ENCODE data around the gene SLC22A16.

The SLC22A16 gene

DNA sequence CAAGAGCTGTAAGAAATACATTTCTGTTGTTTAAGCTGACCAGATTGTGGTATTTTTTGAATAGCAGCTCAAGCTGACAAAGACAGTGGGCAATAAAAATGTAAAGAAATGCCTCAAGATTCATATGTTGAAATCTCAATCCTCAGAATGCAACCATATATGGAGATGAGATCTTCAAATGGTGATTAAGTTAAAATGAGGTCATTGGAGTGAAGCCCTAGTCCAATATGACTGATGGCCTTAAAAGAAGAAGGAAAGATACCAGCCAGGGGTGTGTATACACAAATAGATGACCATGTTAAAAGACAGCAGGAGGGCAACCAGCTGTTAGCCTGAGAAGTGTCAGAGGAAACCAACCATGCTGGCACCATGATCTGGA is 54.0 kb downstream of the SLC22A16 start:
- H3K4me1 ChIP-seq (ENCODE audit: insufficient read depth, poor library complexity, severe bottlenecking): no peaks in the 10 kb centered on the region
- no peak for DNase-seq (ENCODE audit: low spot score)
- ATAC-seq (ENCODE audit: low read depth): no peak
- H3K36me3 ChIP-seq (ENCODE audit: low read depth): no peaks in the 10 kb centered on the region
- no peaks in the 10 kb centered on the region for H3K9me3 ChIP-seq (ENCODE audit: severe bottlenecking)
- TF ChIP-seq, protein P1, sequence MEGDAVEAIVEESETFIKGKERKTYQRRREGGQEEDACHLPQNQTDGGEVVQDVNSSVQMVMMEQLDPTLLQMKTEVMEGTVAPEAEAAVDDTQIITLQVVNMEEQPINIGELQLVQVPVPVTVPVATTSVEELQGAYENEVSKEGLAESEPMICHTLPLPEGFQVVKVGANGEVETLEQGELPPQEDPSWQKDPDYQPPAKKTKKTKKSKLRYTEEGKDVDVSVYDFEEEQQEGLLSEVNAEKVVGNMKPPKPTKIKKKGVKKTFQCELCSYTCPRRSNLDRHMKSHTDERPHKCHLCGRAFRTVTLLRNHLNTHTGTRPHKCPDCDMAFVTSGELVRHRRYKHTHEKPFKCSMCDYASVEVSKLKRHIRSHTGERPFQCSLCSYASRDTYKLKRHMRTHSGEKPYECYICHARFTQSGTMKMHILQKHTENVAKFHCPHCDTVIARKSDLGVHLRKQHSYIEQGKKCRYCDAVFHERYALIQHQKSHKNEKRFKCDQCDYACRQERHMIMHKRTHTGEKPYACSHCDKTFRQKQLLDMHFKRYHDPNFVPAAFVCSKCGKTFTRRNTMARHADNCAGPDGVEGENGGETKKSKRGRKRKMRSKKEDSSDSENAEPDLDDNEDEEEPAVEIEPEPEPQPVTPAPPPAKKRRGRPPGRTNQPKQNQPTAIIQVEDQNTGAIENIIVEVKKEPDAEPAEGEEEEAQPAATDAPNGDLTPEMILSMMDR (IDR thresholded peaks at IDR 0.05; ENCODE audit: poor library complexity, severe bottlenecking): no peak
- no peak overlapping the region for H3K27ac ChIP-seq (ENCODE audit: poor library complexity, severe bottlenecking)
- no peaks in the 10 kb centered on the region for H3K27me3 ChIP-seq (ENCODE audit: insufficient read depth, poor library complexity, severe bottlenecking)
- no peak overlapping the region for H3K4me3 ChIP-seq (ENCODE audit: severe bottlenecking)

DNA sequence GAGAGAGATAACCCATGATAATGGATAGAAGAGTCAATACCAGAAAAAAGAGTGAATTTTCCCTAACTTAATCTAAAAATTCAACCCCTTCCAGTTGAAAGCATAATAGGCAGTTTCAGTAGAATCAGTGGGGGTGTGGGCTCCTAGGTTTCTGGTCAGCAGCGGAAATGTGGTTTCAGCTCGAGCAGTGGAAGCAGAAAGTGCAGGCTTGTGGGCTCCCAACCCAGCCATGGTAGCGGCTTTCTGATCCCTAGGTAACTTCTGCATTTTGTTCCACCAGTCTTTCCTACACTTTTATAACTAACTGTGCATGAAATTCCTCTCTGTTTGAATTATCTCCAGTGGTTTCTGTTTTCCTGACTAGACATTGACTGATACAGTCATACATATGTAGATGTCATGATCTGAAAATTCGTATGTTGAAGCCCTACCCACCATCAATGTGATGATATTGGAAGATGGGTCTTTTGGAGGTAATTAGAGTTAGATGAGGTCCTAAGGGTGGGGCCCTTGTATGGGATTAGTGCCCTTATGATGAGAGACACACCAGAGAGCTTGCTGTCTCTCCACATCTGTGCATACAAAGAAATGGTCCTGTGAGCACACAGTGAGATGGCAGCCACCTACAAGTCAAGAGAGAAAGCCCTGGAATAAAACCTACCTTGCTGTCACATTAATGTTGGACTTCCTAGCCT is 54.5 kb downstream of the SLC22A16 start:
- TF ChIP-seq, protein P1 (IDR thresholded peaks at IDR 0.05; ENCODE audit: poor library complexity, severe bottlenecking): no peak
- Histone ChIP-seq H3K36me3 (ENCODE audit: low read depth) (no peaks in the 10 kb centered on the region), H3K27ac (ENCODE audit: poor library complexity, severe bottlenecking) (no peak overlapping the region), H3K4me3 (ENCODE audit: severe bottlenecking) (no peak overlapping the region), H3K9me3 (ENCODE audit: severe bottlenecking) (no peaks in the 10 kb centered on the region), H3K27me3 (ENCODE audit: insufficient read depth, poor library complexity, severe bottlenecking) (no peaks in the 10 kb centered on the region), H3K4me1 (ENCODE audit: insufficient read depth, poor library complexity, severe bottlenecking) (no peaks in the 10 kb centered on the region)
- no peak for DNase-seq (ENCODE audit: low spot score)
- no peak for ATAC-seq (ENCODE audit: low read depth)

DNA sequence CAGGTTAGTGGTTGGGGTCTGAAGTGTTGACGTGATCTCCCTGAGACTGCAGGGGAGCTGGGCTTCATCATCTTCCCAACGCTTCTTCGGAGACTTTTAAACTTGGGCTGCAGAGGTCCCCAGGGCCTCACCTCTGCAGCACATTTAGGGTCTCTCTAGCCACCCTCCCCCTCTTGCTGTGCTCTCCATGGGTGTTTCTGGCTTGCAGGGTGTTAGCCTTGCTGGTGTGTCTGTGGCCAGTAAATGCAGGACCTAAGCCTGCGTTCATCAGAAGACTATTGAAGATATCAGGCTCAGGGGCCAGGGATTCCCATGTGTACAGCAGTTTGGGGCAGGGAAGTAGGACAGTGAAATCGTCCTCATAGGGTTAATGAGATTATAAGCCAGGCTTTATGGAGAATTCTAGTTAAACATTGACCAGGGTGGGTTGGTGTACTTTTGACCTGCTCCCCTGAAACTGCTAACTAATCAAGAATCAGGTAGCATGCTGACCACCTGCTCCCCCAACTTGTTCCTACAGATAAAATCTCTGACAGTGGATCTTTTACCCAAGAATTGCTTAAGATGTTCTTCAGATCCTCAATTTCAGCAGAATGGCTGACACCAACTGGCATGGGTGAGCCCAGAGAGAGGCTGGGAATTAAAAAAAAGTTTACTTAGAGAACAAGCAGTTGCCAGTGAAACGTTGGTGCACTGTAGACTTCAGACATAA is 57.2 kb downstream of the SLC22A16 start:
- Histone ChIP-seq H3K9me3 (ENCODE audit: severe bottlenecking) (no peaks in the 10 kb centered on the region), H3K27me3 (ENCODE audit: insufficient read depth, poor library complexity, severe bottlenecking) (no peaks in the 10 kb centered on the region), H3K4me3 (ENCODE audit: severe bottlenecking) (no peak overlapping the region), H3K36me3 (ENCODE audit: low read depth) (no peaks in the 10 kb centered on the region), H3K4me1 (ENCODE audit: insufficient read depth, poor library complexity, severe bottlenecking) (no peaks in the 10 kb centered on the region), H3K27ac (ENCODE audit: poor library complexity, severe bottlenecking) (no peak overlapping the region)
- no peak for DNase-seq (ENCODE audit: low spot score)
- TF ChIP-seq, protein P1 (IDR thresholded peaks at IDR 0.05; ENCODE audit: poor library complexity, severe bottlenecking): no peak
- no peak for ATAC-seq (ENCODE audit: low read depth)

DNA sequence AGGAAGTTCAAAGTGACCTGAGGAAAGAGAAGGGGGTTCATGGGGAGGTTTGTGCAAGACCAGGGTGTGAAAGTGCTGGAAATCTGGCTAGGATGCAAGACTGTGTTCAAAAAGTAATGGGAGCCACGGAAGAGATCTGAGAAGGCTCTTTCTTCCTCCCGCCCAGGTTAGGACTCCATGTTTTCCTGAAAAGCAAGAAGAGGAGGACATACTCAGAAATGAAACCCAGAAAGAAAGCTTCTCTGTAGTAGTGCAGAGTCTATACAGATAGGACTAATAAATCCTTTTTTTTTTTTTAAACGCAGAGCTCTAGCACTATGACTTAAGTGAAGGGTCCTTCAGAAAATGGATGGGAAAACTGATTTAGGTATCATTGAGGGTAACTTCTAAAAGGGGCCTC is 57.8 kb downstream of the SLC22A16 start:
- Histone ChIP-seq H3K4me1 (ENCODE audit: insufficient read depth, poor library complexity, severe bottlenecking) (no peaks in the 10 kb centered on the region), H3K27ac (ENCODE audit: poor library complexity, severe bottlenecking) (no peak overlapping the region), H3K27me3 (ENCODE audit: insufficient read depth, poor library complexity, severe bottlenecking) (no peaks in the 10 kb centered on the region), H3K36me3 (ENCODE audit: low read depth) (no peaks in the 10 kb centered on the region), H3K4me3 (ENCODE audit: severe bottlenecking) (no peak overlapping the region), H3K9me3 (ENCODE audit: severe bottlenecking) (no peaks in the 10 kb centered on the region)
- DNase-seq (ENCODE audit: low spot score) (no peak), ATAC-seq (ENCODE audit: low read depth) (no peak)
- TF ChIP-seq, protein P1 (IDR thresholded peaks at IDR 0.05; ENCODE audit: poor library complexity, severe bottlenecking): no peak
